DMS79 treated with DMSO at 0.1 percent for 48 hours (cell line): ENCODE measurements around the gene BAIAP2.

Experiments
- DNase-seq: peaks from one replicate; lab custom pipeline; 2025; lab: John Stamatoyannopoulos, UW

The BAIAP2 gene

DNA sequence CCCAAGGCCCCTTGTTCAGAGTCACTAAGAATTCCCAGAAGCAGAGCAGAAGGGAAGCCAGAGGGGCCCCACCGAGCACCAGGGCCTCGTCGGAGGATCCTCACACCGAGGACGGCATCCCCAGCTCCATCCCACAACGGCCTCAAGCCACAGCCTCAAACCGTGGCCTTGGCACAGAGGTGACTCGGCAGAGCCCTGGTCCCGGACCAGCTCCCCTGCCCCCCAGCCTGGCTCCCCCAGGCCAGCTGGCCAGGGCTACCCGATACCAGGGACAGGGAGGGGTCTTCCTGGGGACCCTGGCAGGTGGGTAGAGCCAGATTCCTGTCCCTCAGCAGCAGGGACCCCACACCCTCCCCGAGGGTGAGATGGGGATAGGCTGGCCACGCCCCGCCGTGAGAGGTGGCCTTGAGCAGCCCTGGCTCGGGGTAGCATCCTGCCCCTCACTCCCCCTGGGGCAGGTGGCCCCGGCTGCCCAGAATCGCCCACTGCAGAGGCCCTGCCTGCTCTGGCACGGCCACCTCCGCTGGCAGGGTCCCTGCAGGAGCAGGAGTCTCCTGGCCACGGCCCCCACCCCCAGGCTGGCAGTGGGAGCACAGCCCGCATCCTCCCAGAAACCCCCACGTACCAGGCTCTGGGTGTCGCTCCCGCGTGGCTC, 124.8 kb downstream of the BAIAP2 start:
- DNase-seq = no peak

DNA sequence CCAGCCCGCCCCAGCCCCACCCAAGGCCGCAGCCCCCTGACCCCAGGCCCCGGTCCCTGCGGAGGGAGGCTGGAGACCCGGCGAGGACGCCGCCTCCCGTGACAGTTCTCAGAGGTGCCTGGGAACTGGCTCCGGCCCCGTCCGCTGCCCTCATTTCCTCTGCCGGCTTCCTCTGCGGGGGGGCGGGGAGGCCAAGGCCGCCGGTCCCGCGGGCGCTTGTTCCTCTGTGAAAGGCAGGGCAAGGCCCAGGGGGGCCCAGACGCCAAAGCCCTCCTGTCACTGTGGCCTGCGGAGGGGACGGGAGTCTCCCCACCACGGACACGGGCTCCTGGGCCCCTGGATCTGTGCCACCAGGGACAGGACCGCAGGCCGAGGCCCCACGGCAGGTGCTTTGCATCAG, 125.4 kb downstream of the BAIAP2 start:
- no peak for DNase-seq

- no peak for DNase-seq
These were observed 125.9 kb downstream of the BAIAP2 start for GRCh38 chr17:81160747-81161453.

GRCh38 chr17:81161536-81161935, 126.6 kb downstream of the BAIAP2 start:
- DNase-seq = no peak

DNA sequence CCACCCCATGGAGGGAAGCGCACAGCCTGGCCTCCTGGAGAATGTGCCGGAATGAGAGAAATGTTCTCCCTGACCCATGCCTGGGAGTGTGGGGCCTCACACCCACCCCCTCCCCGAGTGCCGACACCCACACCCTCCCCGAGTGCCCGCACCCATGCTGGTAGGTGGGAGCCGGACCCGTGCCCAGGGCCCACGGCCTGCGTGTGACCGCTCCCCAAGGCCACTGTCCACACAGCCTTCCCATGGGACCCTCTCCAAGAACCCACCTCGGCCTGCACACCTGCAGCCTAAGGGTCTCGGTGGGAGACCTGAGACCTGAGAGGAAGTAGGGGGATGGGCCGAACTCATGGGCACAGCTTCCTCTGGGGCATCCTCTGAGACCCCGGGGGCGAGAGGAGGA, 127.0 kb downstream of the BAIAP2 start:
- no peak for DNase-seq

DNA sequence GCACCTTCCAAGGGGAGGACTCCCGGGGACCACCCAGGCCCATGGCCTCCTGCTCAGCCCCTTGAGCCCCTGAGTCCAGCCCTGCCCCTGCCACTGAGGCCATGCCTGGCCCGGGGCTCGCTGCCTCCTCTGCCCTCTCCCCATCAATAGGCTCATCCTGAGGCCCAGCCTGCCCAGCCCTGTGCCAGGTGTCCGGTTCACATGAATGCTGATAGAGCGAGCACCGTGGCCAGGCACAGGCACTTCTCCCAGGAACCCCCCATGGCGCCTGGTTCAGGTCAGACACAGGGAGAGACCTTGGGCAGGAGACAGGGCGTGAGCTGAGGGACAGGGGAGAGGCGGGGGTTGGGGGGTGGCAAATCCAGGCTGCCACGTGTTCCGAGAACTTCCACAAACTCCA, 127.5 kb downstream of the BAIAP2 start:
- DNase-seq = no peak

GRCh38 chr17:81163051-81163695, 128.2 kb downstream of the BAIAP2 start:
- DNase-seq = no peak

GRCh38 chr17:81163703-81164370, 128.9 kb downstream of the BAIAP2 start:
- DNase-seq = no peak

- no peak for DNase-seq
These were observed 129.7 kb downstream of the BAIAP2 start for GRCh38 chr17:81164371-81165245.

- DNase-seq = no peak
These were observed 130.5 kb downstream of the BAIAP2 start, which contains the start of gene PVALEF for GRCh38 chr17:81165246-81166032. PVALEF (plus strand) TSS chr17:81165507; CDS start chr17:81181227, 15,720 bp downstream.

- DNase-seq = no peak
These were observed 131.1 kb downstream of the BAIAP2 start, which contains the start of gene AATK for GRCh38 chr17:81166033-81166492. AATK (minus strand) TSS chr17:81166221; CDS start chr17:81165992, 229 bp downstream.
